OCI-LY7 (cell line): ENCODE results near the gene MAPK11. TPM values are rescaled to one million over a fixed set of nuclear protein-coding genes. Genes with fewer than 3 reads are reported as not detected.

ENCODE experiments used
- BruUV-seq: library from RNA; stranded (reverse); fragments of 400-500 nt; replicated peaks from 2 replicates; lab custom pipeline; 2021; lab: Mats Ljungman, UMichigan
- CTCF ChIA-PET: fragments of 300-600 bp; sonication (Branson Sonifier 250); formaldehyde crosslinking; loops from one replicate; lab custom pipeline; 2022; ENCODE audit warnings: antibody characterized with exemption; ENCODE audit not compliant: unreplicated experiment; lab: Charles Lee
- POLR2A ChIA-PET: fragments of 300-600 bp; sonication (Branson Sonifier 250); formaldehyde crosslinking; loops from one replicate; lab custom pipeline; 2022; ENCODE audit warnings: antibody characterized with exemption; lab: Charles Lee
- DNase-seq: peaks from one replicate; pipeline ENCODE4 v3.0.0-alpha.2; 2015; ENCODE audit warnings: low spot score
- H2AFZ ChIP-seq: fragments of 200-600 bp; sonication (generic), shearing (Covaris generic); 2 replicates; pipeline ENCODE4 v1.6.1; 2014; ENCODE audit warnings: mild to moderate bottlenecking, antibody characterized with exemption, low read length, moderate library complexity
- H3K27ac ChIP-seq: fragments of 200-600 bp; sonication (generic); 2 replicates; pipeline ENCODE4 v1.5.1; 2014; ENCODE audit warnings: mixed run types, low read depth, mild to moderate bottlenecking, moderate library complexity, low read length, inconsistent platforms; ENCODE audit not compliant: poor library complexity, severe bottlenecking
- H3K36me3 ChIP-seq: fragments of 200-600 bp; sonication (generic); 2 replicates; pipeline ENCODE4 v1.6.1; 2014; ENCODE audit warnings: mild to moderate bottlenecking, antibody characterized with exemption, low read length, moderate library complexity, mixed read lengths; ENCODE audit not compliant: insufficient read depth
- H3K4me1 ChIP-seq: fragments of 200-600 bp; sonication (generic); 2 replicates; pipeline ENCODE4 v1.5.1; 2014; ENCODE audit warnings: mild to moderate bottlenecking, low read length; ENCODE audit not compliant: insufficient read depth, poor library complexity, severe bottlenecking
- H3K4me2 ChIP-seq: fragments of 200-600 bp; sonication (generic); 2 replicates; pipeline ENCODE4 v1.6.1; 2014; ENCODE audit warnings: mild to moderate bottlenecking, low read length
- H3K4me3 ChIP-seq: fragments of 200-600 bp; sonication (generic); 2 replicates; pipeline ENCODE4 v1.5.1; 2014; ENCODE audit warnings: mild to moderate bottlenecking, low read depth, low read length; ENCODE audit not compliant: poor library complexity, severe bottlenecking
- H3K79me2 ChIP-seq: fragments of 200-600 bp; sonication (generic); 2 replicates; pipeline ENCODE4 v1.6.1; 2016; ENCODE audit warnings: low read depth, mild to moderate bottlenecking, low read length, moderate library complexity, mixed read lengths; ENCODE audit not compliant: insufficient read depth
- H3K9me2 ChIP-seq: fragments of 200-600 bp; sonication (generic); 2 replicates; pipeline ENCODE4 v1.6.1; 2016; ENCODE audit warnings: mild to moderate bottlenecking, low read length, mixed read lengths; ENCODE audit not compliant: insufficient read depth
- H3K9me3 ChIP-seq: fragments of 200-600 bp; sonication (generic); 2 replicates; pipeline ENCODE4 v1.6.1; 2014; ENCODE audit warnings: mild to moderate bottlenecking, mixed run types, low read length, mixed read lengths
- H4K20me1 ChIP-seq: fragments of 200-600 bp; sonication (generic); 2 replicates; pipeline ENCODE4 v1.6.1; 2014; ENCODE audit warnings: mild to moderate bottlenecking, antibody characterized with exemption, low read length, moderate library complexity, mixed read lengths; ENCODE audit not compliant: insufficient read depth
- CTCF ChIP-seq: fragments of 200-600 bp; sonication (generic); conservative IDR thresholded peaks from 2 replicates; pipeline ENCODE4 v1.5.1; 2014; ENCODE audit warnings: mild to moderate bottlenecking, antibody characterized with exemption, low read length, moderate library complexity, mixed read lengths
- EZH2phosphoT487 ChIP-seq: fragments of 200-600 bp; sonication (generic); IDR thresholded peaks from 2 replicates; pipeline ENCODE4 v1.6.1; 2018; ENCODE audit warnings: low read depth, borderline replicate concordance, mild to moderate bottlenecking, mixed run types, antibody characterized with exemption, low read length, moderate library complexity, mixed read lengths
- intact Hi-C: fragments of 100-400 bp; cut with micrococcal nuclease; formaldehyde crosslinking; loops from one replicate; pipeline ENCODE4 v1.10.0; 2022; ENCODE audit not compliant: unreplicated experiment
- total RNA-seq, 2 experiments: library from RNA; depleted of rRNA in 1 of 2; stranded (reverse); fragments of >200 nt in 1 of 2; shearing (Covaris generic) in 1 of 2; gene quantifications; 2 replicates each; pipeline ENCODE4 v1.2.3, GENCODE V29; 2014 to 2022

The MAPK11 gene
- total RNA-seq, 2 experiments from 2014 or later: 12.0 to 19.7 TPM

GRCh38 chr22:50257041-50257440, 13.1 kb downstream of the MAPK11 start:
- Histone ChIP-seq H3K27ac (no peak overlapping the region), H3K79me2 (peaks cover 15% of the 10 kb centered on the region), H3K9me2 (no peaks in the 10 kb centered on the region), H3K4me1 (peaks cover 10% of the 10 kb centered on the region), H3K4me3 (no peak overlapping the region), H2AFZ (no peak overlapping the region), H3K36me3 (peaks cover 37% of the 10 kb centered on the region), H4K20me1 (no peaks in the 10 kb centered on the region), H3K9me3 (no peaks in the 10 kb centered on the region), H3K4me2 (no peak overlapping the region)
- POLR2A ChIA-PET: no interaction called here
- intact Hi-C loops: no loop called here
- CTCF ChIA-PET: no interaction called here
- no TSS peak for BruUV-seq
- TF ChIP-seq EZH2phosphoT487 (no peak), CTCF (no peak)
- DNase-seq: no peak

GRCh38 chr22:50256258-50256862, 13.8 kb downstream of the MAPK11 start:
- Histone ChIP-seq H3K9me2 (no peaks in the 10 kb centered on the region), H3K36me3 (peaks cover 37% of the 10 kb centered on the region), H3K27ac (no peak overlapping the region), H3K79me2 (peaks cover 15% of the 10 kb centered on the region), H4K20me1 (no peaks in the 10 kb centered on the region), H3K4me1 (peaks cover 13% of the 10 kb centered on the region), H3K4me3 (no peak overlapping the region), H3K9me3 (no peaks in the 10 kb centered on the region), H3K4me2 (no peak overlapping the region), H2AFZ (no peak overlapping the region)
- ChIA-PET CTCF (no interaction called here), POLR2A (no interaction called here)
- intact Hi-C loops: no loop called here
- TF ChIP-seq EZH2phosphoT487 (no peak), CTCF (no peak)
- DNase-seq: no peak
- BruUV-seq: no TSS peak

- Histone ChIP-seq H2AFZ (no peak overlapping the region), H4K20me1 (no peaks in the 10 kb centered on the region), H3K4me3 (no peak overlapping the region), H3K4me2 (no peak overlapping the region), H3K9me3 (no peaks in the 10 kb centered on the region), H3K4me1 (peaks cover 14% of the 10 kb centered on the region), H3K9me2 (no peaks in the 10 kb centered on the region), H3K79me2 (peaks cover 11% of the 10 kb centered on the region), H3K27ac (no peak overlapping the region), H3K36me3 (peaks cover 37% of the 10 kb centered on the region)
- intact Hi-C loops: no loop called here
- TF ChIP-seq EZH2phosphoT487 (no peak), CTCF (no peak)
- no peak for DNase-seq
- no TSS peak for BruUV-seq
- CTCF ChIA-PET: no interaction called here
- POLR2A ChIA-PET: interaction anchor here (0.6 kb wide), 1 partner anchor 196 kb away, joined by 3 read pairs; no protein-coding TSS in a partner anchor
Observed at GRCh38 chr22:50255607-50256006, 14.6 kb downstream of the MAPK11 start.
